ENCODE data around the gene AGTRAP.

- no peak for TF ChIP-seq CTCF (conservative IDR thresholded peaks at IDR 0.05)
- no peak for TF ChIP-seq EZH2 (IDR thresholded peaks at IDR 0.05; ENCODE audit: low read depth)
These were observed 2.2 kb downstream of the AGTRAP start for GRCh38 chr1:11738096-11738495.

Data from PC-9 (cell line).